Measurements from ENCODE around the gene SERPINE2.

DNA sequence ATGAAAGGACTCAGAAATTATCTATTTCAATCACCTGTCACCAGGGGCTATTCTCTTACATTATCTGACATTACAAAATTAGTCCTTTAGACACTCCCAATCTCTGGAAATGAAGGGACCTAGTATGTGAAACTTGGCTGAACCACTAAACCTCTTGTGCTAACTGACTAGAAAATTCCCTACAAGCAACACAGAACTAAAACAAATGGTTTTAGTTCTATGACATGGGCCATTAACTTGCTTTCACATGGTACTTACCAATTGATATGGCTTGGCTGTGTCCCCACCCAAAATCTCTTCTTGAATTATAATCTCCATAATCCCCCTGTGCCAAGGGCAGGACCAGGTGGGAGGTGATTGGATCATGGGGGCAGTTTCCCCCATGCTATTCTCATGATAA is 16.6 kb downstream of the SERPINE2 start:
- TF ChIP-seq, protein P1, sequence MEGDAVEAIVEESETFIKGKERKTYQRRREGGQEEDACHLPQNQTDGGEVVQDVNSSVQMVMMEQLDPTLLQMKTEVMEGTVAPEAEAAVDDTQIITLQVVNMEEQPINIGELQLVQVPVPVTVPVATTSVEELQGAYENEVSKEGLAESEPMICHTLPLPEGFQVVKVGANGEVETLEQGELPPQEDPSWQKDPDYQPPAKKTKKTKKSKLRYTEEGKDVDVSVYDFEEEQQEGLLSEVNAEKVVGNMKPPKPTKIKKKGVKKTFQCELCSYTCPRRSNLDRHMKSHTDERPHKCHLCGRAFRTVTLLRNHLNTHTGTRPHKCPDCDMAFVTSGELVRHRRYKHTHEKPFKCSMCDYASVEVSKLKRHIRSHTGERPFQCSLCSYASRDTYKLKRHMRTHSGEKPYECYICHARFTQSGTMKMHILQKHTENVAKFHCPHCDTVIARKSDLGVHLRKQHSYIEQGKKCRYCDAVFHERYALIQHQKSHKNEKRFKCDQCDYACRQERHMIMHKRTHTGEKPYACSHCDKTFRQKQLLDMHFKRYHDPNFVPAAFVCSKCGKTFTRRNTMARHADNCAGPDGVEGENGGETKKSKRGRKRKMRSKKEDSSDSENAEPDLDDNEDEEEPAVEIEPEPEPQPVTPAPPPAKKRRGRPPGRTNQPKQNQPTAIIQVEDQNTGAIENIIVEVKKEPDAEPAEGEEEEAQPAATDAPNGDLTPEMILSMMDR (IDR thresholded peaks at IDR 0.05): no peak
- no peak for TF ChIP-seq POLR2A (IDR thresholded peaks at IDR 0.05)

All from ovary (tissue), 3 donors.